OCI-LY3 (cell line): ENCODE measurements around the gene ZNF205.

Experiments used
- H2AFZ ChIP-seq: fragments of 200-600, 300-600 bp; shearing (Covaris generic); 2 replicates; pipeline ENCODE4 v1.6.0; 2014; ENCODE audit warnings: antibody characterized with exemption, low read depth, low read length
- H3K27ac ChIP-seq: fragments of 200-600, 300-600 bp; sonication (generic); 2 replicates; pipeline ENCODE4 v1.5.1; 2014; ENCODE audit warnings: mild to moderate bottlenecking, low read length, moderate library complexity, mixed read lengths
- H3K27me3 ChIP-seq: fragments of 200-600, 300-600 bp; sonication (generic); 2 replicates; pipeline ENCODE4 v1.6.1; 2014; ENCODE audit warnings: low read depth, low read length, mixed read lengths
- H3K36me3 ChIP-seq: fragments of 200-600, 300-600 bp; sonication (generic); replicated peaks from 2 replicates; pipeline ENCODE3; 2014; ENCODE audit warnings: low read depth, low read length, mixed read lengths
- H3K4me1 ChIP-seq: fragments of 300-600, 200-600 bp; sonication (generic); 2 replicates; pipeline ENCODE4 v1.6.1; 2014; ENCODE audit warnings: low read length, mixed read lengths
- H3K4me2 ChIP-seq: fragments of 200-600, 300-600 bp; sonication (generic); 2 replicates; pipeline ENCODE4 v1.6.1; 2014; ENCODE audit warnings: low read length, mixed read lengths
- H3K4me3 ChIP-seq: fragments of 300-600, 200-600 bp; sonication (generic); 2 replicates; pipeline ENCODE4 v1.5.1; 2014; ENCODE audit warnings: antibody characterized with exemption, mild to moderate bottlenecking, low read length, moderate library complexity
- H3K79me2 ChIP-seq: fragments of 300-600, 200-600 bp; shearing (Covaris generic); 2 replicates; pipeline ENCODE4 v1.6.1; 2014; ENCODE audit warnings: mild to moderate bottlenecking, low read length, mixed read lengths
- H3K9ac ChIP-seq: fragments of 300-600, 200-600 bp; shearing (Covaris generic); 2 replicates; pipeline ENCODE4 v1.6.0; 2014; ENCODE audit warnings: mild to moderate bottlenecking, low read length, moderate library complexity
- H3K9me3 ChIP-seq: fragments of 200-600, 300-600 bp; shearing (Covaris generic); 2 replicates; pipeline ENCODE4 v1.6.1; 2014; ENCODE audit warnings: low read length, mixed read lengths; ENCODE audit not compliant: insufficient read depth
- H4K20me1 ChIP-seq: fragments of 200-600, 300-600 bp; sonication (generic); 2 replicates; pipeline ENCODE4 v1.6.1; 2016; ENCODE audit warnings: low read length, mixed read lengths; ENCODE audit not compliant: insufficient read depth
- CTCF ChIP-seq: fragments of 200-600, 300-600 bp; sonication (generic); IDR thresholded peaks from 2 replicates; pipeline ENCODE4 v1.5.1; 2014; ENCODE audit warnings: antibody characterized with exemption, low read length, low read depth
- EZH2phosphoT487 ChIP-seq: fragments of 200-600 bp; shearing (Covaris generic); IDR thresholded peaks from 2 replicates; pipeline ENCODE4 v1.6.1; 2018; ENCODE audit warnings: antibody characterized with exemption, mixed run types, low read depth

Gene ZNF205

GRCh38 chr16:3095869-3096268 lies 16.5 kb upstream of the ZNF205 start:
- Histone ChIP-seq H3K36me3 (no peaks in the 10 kb centered on the region), H4K20me1 (no peaks in the 10 kb centered on the region), H3K9me3 (no peaks in the 10 kb centered on the region), H2AFZ (no peak overlapping the region), H3K9ac (no peak overlapping the region), H3K27ac (no peak overlapping the region), H3K4me1 (peaks cover 14% of the 10 kb centered on the region), H3K4me3 (no peak overlapping the region), H3K4me2 (peak overlapping the region; percentile 49), H3K27me3 (peaks cover 6% of the 10 kb centered on the region; the same call in 1 of the 2 replicates), H3K79me2 (no peaks in the 10 kb centered on the region)
- TF ChIP-seq CTCF = peak; percentile 41
- TF ChIP-seq EZH2phosphoT487 = no peak

GRCh38 chr16:3096362-3096761 lies 16.0 kb upstream of the ZNF205 start:
- no peak overlapping the region for H3K9ac ChIP-seq
- no peaks in the 10 kb centered on the region for H3K9me3 ChIP-seq
- TF ChIP-seq CTCF (no peak), EZH2phosphoT487 (no peak)
- H3K4me2 ChIP-seq = peak overlapping the region; percentile 49
- no peaks in the 10 kb centered on the region for H3K79me2 ChIP-seq
- no peak overlapping the region for H2AFZ ChIP-seq
- H3K4me3 ChIP-seq = no peak overlapping the region
- peaks cover 19% of the 10 kb centered on the region for H3K4me1 ChIP-seq
- peaks cover 6% of the 10 kb centered on the region; the same call in 1 of the 2 replicates for H3K27me3 ChIP-seq
- H3K36me3 ChIP-seq = no peaks in the 10 kb centered on the region
- H3K27ac ChIP-seq = no peak overlapping the region
- no peaks in the 10 kb centered on the region for H4K20me1 ChIP-seq

DNA sequence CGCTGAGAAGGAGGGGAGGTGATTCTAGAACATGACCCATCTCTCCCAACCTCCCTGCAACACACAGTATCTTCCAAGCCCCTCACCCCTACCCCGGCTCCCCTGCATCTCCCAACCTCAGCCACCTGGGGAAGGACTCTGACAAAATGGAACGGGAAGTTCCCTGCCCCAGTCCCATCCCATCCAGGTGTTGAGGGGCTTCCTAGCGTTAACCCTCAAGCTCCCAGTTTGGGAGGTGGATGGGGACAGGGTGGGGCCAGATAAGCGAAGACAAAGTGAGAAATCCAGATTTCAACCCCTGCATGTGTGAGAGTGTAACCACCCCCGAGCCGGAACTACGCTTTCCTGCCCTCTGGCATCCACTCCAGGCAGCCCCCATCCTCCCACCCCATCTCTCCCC lies 15.1 kb upstream of the ZNF205 start:
- Histone ChIP-seq H3K79me2 (no peaks in the 10 kb centered on the region), H3K4me3 (no peak overlapping the region), H3K27ac (no peak overlapping the region), H3K4me1 (peaks cover 25% of the 10 kb centered on the region), H3K36me3 (no peaks in the 10 kb centered on the region), H2AFZ (no peak overlapping the region), H3K9ac (no peak overlapping the region), H3K9me3 (no peaks in the 10 kb centered on the region), H3K27me3 (peaks cover 6% of the 10 kb centered on the region; the same call in 1 of the 2 replicates), H3K4me2 (no peak overlapping the region), H4K20me1 (no peaks in the 10 kb centered on the region)
- TF ChIP-seq EZH2phosphoT487 (no peak), CTCF (no peak)

DNA sequence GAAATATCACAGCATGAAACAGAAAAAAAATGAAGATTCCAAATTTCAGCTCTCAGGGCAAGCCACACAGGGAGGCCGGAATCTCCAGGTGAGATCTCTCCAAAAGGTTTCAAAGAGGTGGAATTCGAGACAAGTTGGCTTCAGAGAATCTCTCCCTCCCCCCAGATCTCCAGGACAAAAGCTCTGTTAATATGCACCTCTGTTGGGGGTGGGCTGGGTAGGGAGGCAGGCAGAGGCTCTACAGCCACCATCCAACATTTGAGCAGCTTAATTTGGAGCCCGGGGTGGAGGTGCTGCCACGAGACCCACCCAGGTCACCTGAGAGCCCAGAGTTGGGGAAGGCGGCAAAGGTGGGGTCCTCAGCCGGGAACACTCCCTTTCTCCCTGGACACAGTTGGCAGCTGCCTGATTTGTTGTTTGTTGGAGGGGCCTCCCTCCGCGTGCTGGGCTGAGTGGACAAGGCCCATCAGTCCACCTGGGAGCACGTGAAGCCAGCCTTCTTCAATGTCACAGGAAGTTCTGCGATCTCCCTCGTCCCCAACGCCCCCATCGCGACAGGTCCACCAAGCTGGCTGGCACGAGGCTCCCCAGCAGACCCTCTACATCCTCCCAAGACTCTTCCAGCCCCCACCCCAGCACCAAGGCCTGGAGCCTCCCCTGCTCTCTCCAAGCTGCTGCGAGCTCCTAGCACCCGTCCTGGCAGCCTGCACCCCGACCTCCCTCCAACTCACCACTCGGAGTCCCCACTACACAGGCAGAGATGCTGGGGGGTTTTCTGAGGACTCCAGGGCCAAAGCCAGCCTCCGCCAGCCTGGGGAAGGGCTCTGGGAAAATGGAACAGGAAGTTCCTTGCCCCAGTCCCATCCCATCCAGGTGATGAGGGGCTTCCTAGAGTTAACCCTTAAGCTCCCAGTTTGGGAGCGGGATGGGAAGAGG lies 13.7 kb upstream of the ZNF205 start, which contains the start of gene ZSCAN10:
ZSCAN10 (minus strand) TSS at position 836 of the 936 bp plus-strand sequence. CDS start 6,357 bp downstream, outside the sequence.
- TF ChIP-seq CTCF (no peak), EZH2phosphoT487 (no peak)
- Histone ChIP-seq H3K27ac (no peak within 1 kb of the TSS), H3K4me2 (peak within 1 kb of the TSS; percentile 39), H3K36me3 (no peaks in the 10 kb centered on the region), H2AFZ (no peak within 1 kb of the TSS), H3K9ac (no peak within 1 kb of the TSS), H3K4me3 (peak within 1 kb of the TSS; percentile 31), H3K4me1 (peaks cover 25% of the 10 kb centered on the region), H4K20me1 (no peaks in the 10 kb centered on the region), H3K9me3 (no peaks in the 10 kb centered on the region), H3K27me3 (peaks cover 6% of the 10 kb centered on the region; the same call in 1 of the 2 replicates), H3K79me2 (no peaks in the 10 kb centered on the region)
